IMR-90 (cell line): ENCODE data around the gene SUV39H1. TPM values are rescaled to one million over a fixed set of nuclear protein-coding genes. Genes with fewer than 3 reads are reported as not detected.

Experiments
- ATAC-seq: fragments of 200-7000 bp; cut with Tn5 transposase; 2 replicates; pipeline ENCODE4 v1.9.1; 2020; ENCODE audit warnings: low read depth, mild to moderate bottlenecking, moderate library complexity
- BruUV-seq: library from RNA; stranded (reverse); fragments of 400-500 nt; replicated peaks from 2 replicates; lab custom pipeline; 2021; lab: Mats Ljungman, UMichigan
- CTCF ChIA-PET: fragments of 300-600 bp; formaldehyde crosslinking; extraction: SDS; loops from one replicate; lab custom pipeline; 2021; ENCODE audit warnings: antibody characterized with exemption; lab: Yijun Ruan, JAX
- POLR2A ChIA-PET: fragments of 300-600 bp; sonication (Branson Sonifier 250); formaldehyde crosslinking; loops from one replicate; lab custom pipeline; 2022; ENCODE audit warnings: antibody characterized with exemption; ENCODE audit not compliant: unreplicated experiment; lab: Charles Lee
- DNase-seq: peaks from one replicate; pipeline ENCODE4 v3.0.0; 2013
- H2AFZ ChIP-seq: replicated peaks from 2 replicates; pipeline ENCODE3; 2013; ENCODE audit warnings: low read length, mild to moderate bottlenecking; ENCODE audit not compliant: poor library complexity
- H2AK5ac ChIP-seq: 2 replicates; pipeline ENCODE4 v1.6.1; 2013; ENCODE audit warnings: low read depth, low read length, inconsistent platforms
- H2AK9ac ChIP-seq: replicated peaks from 2 replicates; pipeline ENCODE3; 2013; ENCODE audit warnings: mild to moderate bottlenecking, low read depth, low read length, moderate library complexity; ENCODE audit not compliant: poor library complexity
- H2BK120ac ChIP-seq: 2 replicates; pipeline ENCODE4 v1.6.1; 2013; ENCODE audit warnings: low read depth, low read length, inconsistent platforms
- H2BK15ac ChIP-seq: 3 replicates; pipeline ENCODE4 v1.6.1; 2013; ENCODE audit warnings: low read depth, low read length, inconsistent platforms
- H2BK20ac ChIP-seq: 2 replicates; pipeline ENCODE4 v1.6.1; 2013; ENCODE audit warnings: low read depth, mild to moderate bottlenecking, inconsistent platforms, low read length, moderate library complexity
- H2BK5ac ChIP-seq: 2 replicates; pipeline ENCODE4 v1.6.1; 2013; ENCODE audit warnings: mild to moderate bottlenecking, low read depth, low read length, inconsistent platforms; ENCODE audit not compliant: poor library complexity, severe bottlenecking
- H3K14ac ChIP-seq: replicated peaks from 2 replicates; pipeline ENCODE4 v1.6.1; 2013; ENCODE audit warnings: low read depth, low read length, inconsistent platforms
- H3K18ac ChIP-seq: 2 replicates; pipeline ENCODE4 v1.6.1; 2013; ENCODE audit warnings: low read depth, low read length, control low read depth
- H3K23ac ChIP-seq: 2 replicates; pipeline ENCODE4 v1.6.1; 2013; ENCODE audit warnings: low read depth, low read length, inconsistent platforms
- H3K27ac ChIP-seq: 2 replicates; pipeline ENCODE4 v1.5.1; 2013; ENCODE audit warnings: mild to moderate bottlenecking, control low read depth, low read length; ENCODE audit not compliant: insufficient read depth
- H3K27me3 ChIP-seq: 2 replicates; pipeline ENCODE4 v1.6.1; 2013; ENCODE audit warnings: low read length; ENCODE audit not compliant: control insufficient read depth, insufficient read depth
- H3K36me3 ChIP-seq: 2 replicates; pipeline ENCODE4 v1.6.1; 2013; ENCODE audit warnings: low read length, mixed read lengths; ENCODE audit not compliant: control insufficient read depth, insufficient read depth
- H3K4ac ChIP-seq: 2 replicates; pipeline ENCODE4 v1.6.1; 2013; ENCODE audit warnings: low read depth, low read length, inconsistent platforms
- H3K4me1 ChIP-seq: 2 replicates; pipeline ENCODE4 v1.6.1; 2013; ENCODE audit warnings: low read length, mixed read lengths; ENCODE audit not compliant: control insufficient read depth, insufficient read depth
- H3K4me2 ChIP-seq: 2 replicates; pipeline ENCODE4 v1.6.1; 2013; ENCODE audit warnings: low read depth, mild to moderate bottlenecking, control low read depth, low read length, moderate library complexity
- H3K4me3 ChIP-seq: 2 replicates; pipeline ENCODE4 v1.5.1; 2013; ENCODE audit warnings: low read depth, mild to moderate bottlenecking, control low read depth, low read length, moderate library complexity; ENCODE audit not compliant: insufficient read depth
- H3K56ac ChIP-seq: 2 replicates; pipeline ENCODE4 v1.6.1; 2013; ENCODE audit warnings: low read length, inconsistent platforms; ENCODE audit not compliant: insufficient read depth; ENCODE audit errors: extremely low read depth
- H3K79me1 ChIP-seq, 2 experiments: 2 replicates each; pipeline ENCODE4 v1.6.1; 2013; ENCODE audit warnings: low read length in 2 of 2, inconsistent platforms in 1 of 2, low read depth in 1 of 2
- H3K9ac ChIP-seq: 2 replicates; pipeline ENCODE4 v1.6.1; 2013; ENCODE audit warnings: low read depth, low read length, control low read depth
- H3K9me1 ChIP-seq: 2 replicates; pipeline ENCODE4 v1.6.1; 2013; ENCODE audit warnings: low read length, inconsistent platforms; ENCODE audit not compliant: insufficient read depth
- H3K9me3 ChIP-seq: 2 replicates; pipeline ENCODE4 v1.6.1; 2013; ENCODE audit warnings: low read length; ENCODE audit not compliant: control insufficient read depth, insufficient read depth
- H4K20me1 ChIP-seq: 2 replicates; pipeline ENCODE4 v1.6.1; 2013; ENCODE audit warnings: low read length, inconsistent platforms; ENCODE audit not compliant: insufficient read depth
- H4K5ac ChIP-seq: 2 replicates; pipeline ENCODE4 v1.6.1; 2013; ENCODE audit warnings: mild to moderate bottlenecking, low read depth, low read length, control low read depth
- H4K8ac ChIP-seq, 2 experiments: 2 replicates each; pipeline ENCODE4 v1.6.1; 2013; ENCODE audit warnings: low read depth in 2 of 2, low read length in 2 of 2, control low read depth in 1 of 2, inconsistent platforms in 1 of 2
- H4K91ac ChIP-seq: 2 replicates; pipeline ENCODE4 v1.6.1; 2013; ENCODE audit warnings: low read depth, low read length, inconsistent platforms; ENCODE audit not compliant: insufficient read depth
- BHLHE40 ChIP-seq: fragments of 150-350 bp; IDR thresholded peaks from 2 replicates; pipeline ENCODE4 v1.6.1; 2016; ENCODE audit warnings: mild to moderate bottlenecking, low read depth, low read length
- CEBPB ChIP-seq: IDR thresholded peaks from 2 replicates; pipeline ENCODE4 v1.6.1; 2012; ENCODE audit warnings: low read depth, low read length, improper control_type of control experiment
- CHD1 ChIP-seq: IDR thresholded peaks from 2 replicates; pipeline ENCODE4 v1.6.1; 2012; ENCODE audit warnings: low read depth, low read length, improper control_type of control experiment
- ELK1 ChIP-seq: fragments of 150-350 bp; IDR thresholded peaks from 2 replicates; pipeline ENCODE4 v1.6.1; 2016; ENCODE audit warnings: low read depth, mild to moderate bottlenecking, low read length, moderate library complexity, borderline replicate concordance
- FOS ChIP-seq: fragments of 150-350 bp; IDR thresholded peaks from 2 replicates; pipeline ENCODE4 v1.6.1; 2016; ENCODE audit warnings: low read depth, low read length
- MAFK ChIP-seq: IDR thresholded peaks from 2 replicates; pipeline ENCODE4 v1.6.1; 2012; ENCODE audit warnings: low read depth, low read length, improper control_type of control experiment
- NFE2L2 ChIP-seq: fragments of 150-350 bp; IDR thresholded peaks from 2 replicates; pipeline ENCODE4 v1.6.1; 2016; ENCODE audit warnings: low read depth, mild to moderate bottlenecking, low read length
- RAD21 ChIP-seq: IDR thresholded peaks from 2 replicates; pipeline ENCODE4 v1.6.1; 2012; ENCODE audit warnings: low read length, improper control_type of control experiment
- RFX5 ChIP-seq: IDR thresholded peaks from 2 replicates; pipeline ENCODE4 v1.8.0; 2012; ENCODE audit warnings: low read depth, mild to moderate bottlenecking, low read length, moderate library complexity
- WGBS, 2 experiments: methylation state at CpG; one replicate each; pipeline versions ENCODE4 v1.1.5 to v1.1.7; 2013; ENCODE audit warnings: missing lambda C conversion rate in 2 of 2; ENCODE audit not compliant: insufficient read length in 1 of 2; ENCODE audit errors: extremely low coverage in 2 of 2; 5-methylcytosine and 5-hydroxymethylcytosine counted together
- dilution Hi-C: fragments of 300-500 bp; cut with HindIII; formaldehyde crosslinking; loops from one replicate; pipeline ENCODE4 v1.14.3; 2018; ENCODE audit warnings: low sequenced_read_pairs; ENCODE audit not compliant: unreplicated experiment
- in situ Hi-C: fragments of 300-500 bp; cut with MboI; formaldehyde crosslinking; loops from 3 replicates; pipeline ENCODE4 v1.14.3; 2019; ENCODE audit warnings: low sequenced_read_pairs, inconsistent platforms, mixed read lengths
- intact Hi-C: fragments of 100-400 bp; cut with micrococcal nuclease; formaldehyde crosslinking; loops from 2 replicates; pipeline ENCODE4 v1.10.0; 2022
- polyA plus RNA-seq, 3 experiments: library from polyadenylated mRNA; depleted of rRNA; stranded (reverse); fragments of >200 nt; gene quantifications; 2 replicates each; pipeline ENCODE4 v1.2.3, GENCODE V29; 2012; ENCODE audit warnings: low replicate concordance in 1 of 3
- total RNA-seq: library from RNA; depleted of rRNA; stranded (reverse); fragments of >200 nt; gene quantifications from 2 replicates; pipeline ENCODE4 v1.2.3, GENCODE V29; 2012
- TF ChIP-seq, protein P1 (sequence below): fragments of 150-350 bp; IDR thresholded peaks from 2 replicates; pipeline ENCODE4 v1.6.1; 2017; ENCODE audit warnings: mild to moderate bottlenecking, antibody characterized with exemption, low read length, low read depth
- TF ChIP-seq, protein P2 (sequence below): conservative IDR thresholded peaks from 2 replicates; pipeline ENCODE4 v1.5.1; 2012; ENCODE audit warnings: mild to moderate bottlenecking, low read depth, low read length, improper control_type of control experiment

The SUV39H1 gene
- total and polyA plus RNA-seq, 2 of the 4 experiments (the other 2 are of a cell fraction) = 6.6 to 8.6 TPM

DNA sequence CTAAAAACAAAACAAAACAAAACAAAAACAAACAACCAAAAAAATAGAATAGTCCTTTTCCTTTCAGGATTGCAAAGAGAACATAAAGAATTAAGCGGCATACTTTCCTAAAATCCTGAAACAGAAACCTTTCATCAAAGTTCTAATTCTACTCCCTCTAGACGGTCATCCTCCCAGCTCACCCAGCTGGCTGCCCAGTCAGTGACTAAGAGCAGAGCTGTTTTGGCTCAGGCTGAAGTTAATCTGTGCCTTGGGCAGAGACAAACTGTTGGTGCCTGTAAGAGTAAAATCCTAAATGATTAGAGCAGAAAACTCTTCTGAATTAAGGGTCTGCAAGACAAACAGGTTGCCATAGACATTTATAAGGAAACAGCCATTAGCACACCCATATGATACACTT is 30.5 kb upstream of the SUV39H1 start:
- H2BK15ac ChIP-seq = no peak overlapping the region
- intact Hi-C loops = no loop called here
- WGBS, 2 experiments = no CpG with 5 or more reads among the region's 2 CpGs
- dilution Hi-C loops = no loop called here
- TF ChIP-seq, protein P1, sequence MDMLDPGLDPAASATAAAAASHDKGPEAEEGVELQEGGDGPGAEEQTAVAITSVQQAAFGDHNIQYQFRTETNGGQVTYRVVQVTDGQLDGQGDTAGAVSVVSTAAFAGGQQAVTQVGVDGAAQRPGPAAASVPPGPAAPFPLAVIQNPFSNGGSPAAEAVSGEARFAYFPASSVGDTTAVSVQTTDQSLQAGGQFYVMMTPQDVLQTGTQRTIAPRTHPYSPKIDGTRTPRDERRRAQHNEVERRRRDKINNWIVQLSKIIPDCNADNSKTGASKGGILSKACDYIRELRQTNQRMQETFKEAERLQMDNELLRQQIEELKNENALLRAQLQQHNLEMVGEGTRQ = no peak
- no peak for TF ChIP-seq BHLHE40
- TF ChIP-seq RFX5 = no peak
- no peak for TF ChIP-seq RAD21
- no peak for TF ChIP-seq CEBPB
- no peak for TF ChIP-seq MAFK
- no peak for TF ChIP-seq CHD1
- no peak for TF ChIP-seq NFE2L2
- TF ChIP-seq ELK1 = no peak
- TF ChIP-seq, protein P2, sequence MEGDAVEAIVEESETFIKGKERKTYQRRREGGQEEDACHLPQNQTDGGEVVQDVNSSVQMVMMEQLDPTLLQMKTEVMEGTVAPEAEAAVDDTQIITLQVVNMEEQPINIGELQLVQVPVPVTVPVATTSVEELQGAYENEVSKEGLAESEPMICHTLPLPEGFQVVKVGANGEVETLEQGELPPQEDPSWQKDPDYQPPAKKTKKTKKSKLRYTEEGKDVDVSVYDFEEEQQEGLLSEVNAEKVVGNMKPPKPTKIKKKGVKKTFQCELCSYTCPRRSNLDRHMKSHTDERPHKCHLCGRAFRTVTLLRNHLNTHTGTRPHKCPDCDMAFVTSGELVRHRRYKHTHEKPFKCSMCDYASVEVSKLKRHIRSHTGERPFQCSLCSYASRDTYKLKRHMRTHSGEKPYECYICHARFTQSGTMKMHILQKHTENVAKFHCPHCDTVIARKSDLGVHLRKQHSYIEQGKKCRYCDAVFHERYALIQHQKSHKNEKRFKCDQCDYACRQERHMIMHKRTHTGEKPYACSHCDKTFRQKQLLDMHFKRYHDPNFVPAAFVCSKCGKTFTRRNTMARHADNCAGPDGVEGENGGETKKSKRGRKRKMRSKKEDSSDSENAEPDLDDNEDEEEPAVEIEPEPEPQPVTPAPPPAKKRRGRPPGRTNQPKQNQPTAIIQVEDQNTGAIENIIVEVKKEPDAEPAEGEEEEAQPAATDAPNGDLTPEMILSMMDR = no peak
- TF ChIP-seq FOS = no peak
- H4K8ac ChIP-seq = no peak overlapping the region
- no peaks in the 10 kb centered on the region for H3K79me1 ChIP-seq
- no peaks in the 10 kb centered on the region; the same call in 1 of the 2 replicates for H3K27me3 ChIP-seq
- H3K23ac ChIP-seq = no peak overlapping the region
- H3K36me3 ChIP-seq = no peaks in the 10 kb centered on the region
- no peak overlapping the region for H4K5ac ChIP-seq
- H3K9me1 ChIP-seq = no peaks in the 10 kb centered on the region
- H3K56ac ChIP-seq = no peak overlapping the region
- H2BK120ac ChIP-seq = no peak overlapping the region
- no peak overlapping the region for H2AFZ ChIP-seq
- DNase-seq (no peak), ATAC-seq (peak; percentile 35; the same call in 1 of the 2 replicates)
- 0 out of 2 replicates have a peak, but pooled peaks cover 3% of the 10 kb centered on the region for H3K9me3 ChIP-seq
- H2BK5ac ChIP-seq = no peak overlapping the region
- H2AK5ac ChIP-seq = no peak overlapping the region
- H3K4ac ChIP-seq = no peak overlapping the region
- H3K4me1 ChIP-seq = no peaks in the 10 kb centered on the region
- H2AK9ac ChIP-seq = no peak overlapping the region
- no peak overlapping the region for H3K4me2 ChIP-seq
- H3K18ac ChIP-seq = no peak overlapping the region
- ChIA-PET POLR2A (no interaction called here), CTCF (interaction anchor here (0.6 kb wide), 1 partner anchor 1218 kb away, joined by 3 read pairs; no protein-coding TSS in a partner anchor)
- H4K91ac ChIP-seq = no peak overlapping the region
- no peak overlapping the region for H3K27ac ChIP-seq
- H2BK20ac ChIP-seq = no peak overlapping the region
- no peak overlapping the region for H3K4me3 ChIP-seq
- no peak overlapping the region for H3K14ac ChIP-seq
- in situ Hi-C loops = no loop called here
- H3K9ac ChIP-seq = no peak overlapping the region
- BruUV-seq = no TSS peak
- H4K20me1 ChIP-seq = no peaks in the 10 kb centered on the region
